AG04449 (cell line): ENCODE results near the gene CD302.
"Not testable (repeated sequence)": the region's sequence is repeated elsewhere in the genome, so short reads cannot be mapped to it uniquely, and the experiment has no call there.

Experiments
- CTCF ChIA-PET: fragments of 350-600 bp; formaldehyde crosslinking; extraction: SDS; loops from one replicate; lab custom pipeline; 2021; ENCODE audit warnings: antibody characterized with exemption; lab: Yijun Ruan, JAX
- POLR2A ChIA-PET: fragments of 400-600, 350-600 bp; formaldehyde crosslinking; extraction: SDS; loops from one replicate; lab custom pipeline; 2020; ENCODE audit warnings: antibody characterized with exemption, inconsistent platforms; lab: Yijun Ruan, JAX
- DNase-seq: peaks from one replicate; pipeline ENCODE4 v3.0.0-alpha.2; 2010; ENCODE audit warnings: low read depth, low spot score
- H3K4me3 ChIP-seq: 2 replicates; pipeline ENCODE4 v1.5.1; 2011; ENCODE audit warnings: low read depth, mild to moderate bottlenecking, control low read depth, low read length
- TF ChIP-seq, protein P1 (sequence below): IDR thresholded peaks from one replicate; pipeline ENCODE4 v1.5.1; 2011; ENCODE audit warnings: mild to moderate bottlenecking, moderate library complexity, low read length, control low read depth, inconsistent platforms; ENCODE audit not compliant: insufficient read depth; ENCODE audit errors: missing control alignments

CD302 gene

DNA sequence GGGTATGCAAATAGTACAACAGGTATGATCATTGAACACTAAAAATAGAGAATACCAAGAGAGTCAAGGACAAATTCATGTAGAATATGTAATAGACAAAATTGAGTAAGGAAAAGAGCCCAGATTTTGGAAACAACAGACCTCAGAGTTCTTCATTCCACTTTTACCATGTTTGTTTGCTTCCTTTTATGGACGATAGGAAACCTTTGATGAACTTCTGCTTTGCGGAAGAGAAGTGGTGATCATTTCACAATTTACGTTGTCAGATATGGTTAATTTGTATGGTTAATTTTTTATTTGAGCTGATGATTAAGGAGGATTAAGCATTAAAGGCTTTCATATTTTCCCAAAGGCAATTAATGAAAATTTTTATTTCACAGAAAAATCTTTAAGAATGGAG, 69.4 kb downstream of the CD302 start:
- TF ChIP-seq, protein P1, sequence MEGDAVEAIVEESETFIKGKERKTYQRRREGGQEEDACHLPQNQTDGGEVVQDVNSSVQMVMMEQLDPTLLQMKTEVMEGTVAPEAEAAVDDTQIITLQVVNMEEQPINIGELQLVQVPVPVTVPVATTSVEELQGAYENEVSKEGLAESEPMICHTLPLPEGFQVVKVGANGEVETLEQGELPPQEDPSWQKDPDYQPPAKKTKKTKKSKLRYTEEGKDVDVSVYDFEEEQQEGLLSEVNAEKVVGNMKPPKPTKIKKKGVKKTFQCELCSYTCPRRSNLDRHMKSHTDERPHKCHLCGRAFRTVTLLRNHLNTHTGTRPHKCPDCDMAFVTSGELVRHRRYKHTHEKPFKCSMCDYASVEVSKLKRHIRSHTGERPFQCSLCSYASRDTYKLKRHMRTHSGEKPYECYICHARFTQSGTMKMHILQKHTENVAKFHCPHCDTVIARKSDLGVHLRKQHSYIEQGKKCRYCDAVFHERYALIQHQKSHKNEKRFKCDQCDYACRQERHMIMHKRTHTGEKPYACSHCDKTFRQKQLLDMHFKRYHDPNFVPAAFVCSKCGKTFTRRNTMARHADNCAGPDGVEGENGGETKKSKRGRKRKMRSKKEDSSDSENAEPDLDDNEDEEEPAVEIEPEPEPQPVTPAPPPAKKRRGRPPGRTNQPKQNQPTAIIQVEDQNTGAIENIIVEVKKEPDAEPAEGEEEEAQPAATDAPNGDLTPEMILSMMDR: no peak
- POLR2A ChIA-PET: no interaction called here
- no peak for DNase-seq
- CTCF ChIA-PET: interaction anchor here (2.2 kb wide), 1 partner anchor 11 kb away, joined by 6 read pairs; no protein-coding TSS in a partner anchor
- no peak overlapping the region for H3K4me3 ChIP-seq

DNA sequence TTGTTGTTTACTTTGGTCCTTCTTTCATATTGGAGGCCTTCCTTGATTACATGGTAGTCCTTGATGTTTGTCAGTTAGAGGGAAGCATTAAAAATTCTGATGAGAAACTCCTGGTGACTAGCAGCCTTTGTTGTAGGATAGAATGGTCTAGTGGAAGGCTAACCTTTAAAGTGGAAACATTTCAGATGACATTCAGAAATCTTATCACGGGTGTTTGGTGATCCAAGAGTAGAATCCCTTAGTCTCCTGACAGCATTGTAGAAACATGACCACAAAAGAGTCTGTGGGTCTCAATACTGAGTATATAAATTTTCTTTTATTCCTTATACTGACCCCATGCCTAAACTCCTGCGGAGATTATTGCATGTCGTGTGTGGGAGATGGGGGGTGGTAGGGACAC, 72.3 kb downstream of the CD302 start:
- ChIA-PET POLR2A (no interaction called here), CTCF (no interaction called here)
- TF ChIP-seq, protein P1: no peak
- H3K4me3 ChIP-seq: no peak overlapping the region
- no peak for DNase-seq

DNA sequence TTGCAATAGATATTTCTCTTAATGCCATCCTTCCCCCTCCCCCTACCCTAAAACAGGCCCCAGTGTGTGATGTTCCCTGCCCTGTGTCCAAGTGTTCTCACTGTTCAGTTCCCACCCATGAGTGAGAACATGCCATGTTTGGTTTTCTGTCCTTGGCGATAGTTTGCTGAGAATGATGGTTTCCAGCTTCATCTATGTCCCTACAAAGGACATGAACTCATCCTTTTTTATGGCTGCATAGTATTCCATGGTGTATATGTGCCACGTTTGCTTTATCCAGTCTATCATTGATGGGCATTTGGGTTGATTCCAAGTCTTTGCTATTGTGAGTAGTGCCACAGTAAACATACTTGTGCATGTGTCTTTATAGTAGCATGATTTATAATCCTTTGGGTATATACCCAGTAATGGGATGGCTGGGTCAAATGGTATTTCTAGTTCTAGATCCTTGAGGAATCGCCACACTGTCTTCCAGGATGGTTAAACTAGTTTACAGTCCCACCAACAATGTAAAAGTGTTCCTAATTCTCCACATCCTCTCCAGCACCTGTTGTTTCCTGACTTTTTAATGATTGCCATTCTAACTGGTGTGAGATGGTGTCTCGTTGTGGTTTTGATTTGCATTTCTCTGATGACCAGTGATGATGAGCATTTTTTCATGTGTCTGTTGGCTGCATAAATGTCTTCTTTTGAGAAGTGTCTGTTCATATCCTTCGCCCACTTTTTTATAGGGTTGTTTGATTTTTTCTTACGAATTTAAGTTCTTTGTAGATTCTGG, 73.0 kb downstream of the CD302 start:
- CTCF ChIA-PET, H3K4me3 ChIP-seq, DNase-seq, POLR2A ChIA-PET: not testable (repeated sequence)

DNA sequence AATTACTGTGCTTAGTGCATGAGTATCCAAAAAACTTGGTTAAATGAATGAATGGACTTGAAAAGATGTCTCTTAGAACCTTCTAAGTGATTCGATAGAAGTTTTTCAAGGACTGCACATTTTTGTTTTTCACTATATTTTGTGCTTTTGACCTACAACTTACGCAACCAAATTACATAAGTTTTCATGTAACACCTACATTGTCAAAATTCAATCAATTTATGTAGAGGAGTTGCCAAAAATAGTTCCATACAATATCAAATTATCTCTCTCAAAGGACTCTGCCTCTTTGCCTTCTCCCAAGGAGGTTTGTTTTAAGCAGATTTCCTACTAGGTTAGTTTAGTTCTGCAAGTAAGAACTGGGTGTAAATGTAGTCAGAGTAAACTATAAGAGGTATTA, 75.4 kb downstream of the CD302 start:
- no peak overlapping the region for H3K4me3 ChIP-seq
- CTCF ChIA-PET: interaction anchor here (1.1 to 1.3 kb wide), 3 partner anchors 8 to 11 kb away, joined by 4 to 8 read pairs (median 5); partner anchors contain the start of gene MARCHF7
- TF ChIP-seq, protein P1: no peak
- POLR2A ChIA-PET: interaction anchor here (1.9 kb wide), 1 partner anchor 11 kb away, joined by 6 read pairs; the partner anchor contains the start of gene MARCHF7
- no peak for DNase-seq

DNA sequence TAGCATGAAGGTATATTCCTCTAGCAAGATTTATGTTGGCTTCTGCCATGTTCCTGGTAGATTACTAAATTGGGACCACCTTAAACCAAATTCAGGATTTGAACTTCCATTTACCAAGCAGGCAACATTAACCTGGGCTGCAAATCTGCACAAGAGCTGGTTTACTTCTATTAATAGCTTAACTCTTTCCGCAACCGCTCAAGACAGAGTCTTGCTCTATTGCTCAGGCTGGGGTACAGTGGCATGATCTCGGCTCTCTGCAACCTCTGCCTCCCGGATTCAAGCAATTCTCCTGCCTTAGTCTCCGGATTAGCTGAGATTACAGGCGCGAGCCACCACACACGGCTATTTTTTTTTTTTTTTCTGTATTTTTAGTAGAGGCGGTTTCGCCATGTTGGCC, 77.3 kb downstream of the CD302 start:
- POLR2A ChIA-PET: interaction anchor here (1.9 kb wide), 1 partner anchor 9 kb away, joined by 6 read pairs; the partner anchor contains the start of gene MARCHF7
- TF ChIP-seq, protein P1: no peak
- CTCF ChIA-PET: interaction anchor here (1.2 kb wide), 1 partner anchor 9 kb away, joined by 3 read pairs; the partner anchor contains the start of gene MARCHF7
- DNase-seq: no peak
- no peak overlapping the region for H3K4me3 ChIP-seq
